OCI-LY7 (cell line): ENCODE measurements around the gene GSG1.

Experiments used
- CTCF ChIP-seq: fragments of 200-600 bp; sonication (generic); conservative IDR thresholded peaks from 2 replicates; pipeline ENCODE4 v1.5.1; 2014; ENCODE audit warnings: mild to moderate bottlenecking, antibody characterized with exemption, low read length, moderate library complexity, mixed read lengths
- EZH2phosphoT487 ChIP-seq: fragments of 200-600 bp; sonication (generic); IDR thresholded peaks from 2 replicates; pipeline ENCODE4 v1.6.1; 2018; ENCODE audit warnings: low read depth, borderline replicate concordance, mild to moderate bottlenecking, mixed run types, antibody characterized with exemption, low read length, moderate library complexity, mixed read lengths

GRCh38 chr12:13090054-13090453 lies 13.4 kb downstream of the GSG1 start:
- TF ChIP-seq EZH2phosphoT487 (no peak), CTCF (no peak)
